ENCODE results near the gene RNF225.

The RNF225 gene

GRCh38 chr19:58355215-58355796, 40.1 kb upstream of the RNF225 start:
- no peaks in the 10 kb centered on the region for H3K36me3 ChIP-seq (ENCODE audit: insufficient read depth, low read length)
- no peaks in the 10 kb centered on the region for H3K9me3 ChIP-seq (ENCODE audit: control insufficient read depth, insufficient read depth, low read length)
- no peak overlapping the region for H3K9ac ChIP-seq (ENCODE audit: low read depth, low read length)
- no peaks in the 10 kb centered on the region; the same call in 1 of the 2 replicates for H3K4me1 ChIP-seq (ENCODE audit: insufficient read depth, low read length)

GRCh38 chr19:58355908-58356765, 39.3 kb upstream of the RNF225 start:
- H3K9ac ChIP-seq (ENCODE audit: low read depth, low read length): no peak overlapping the region
- H3K4me1 ChIP-seq (ENCODE audit: insufficient read depth, low read length): no peaks in the 10 kb centered on the region; the same call in 1 of the 2 replicates
- no peaks in the 10 kb centered on the region for H3K36me3 ChIP-seq (ENCODE audit: insufficient read depth, low read length)

GRCh38 chr19:58356766-58357480, 38.5 kb upstream of the RNF225 start:
- Histone ChIP-seq H3K9me3 (ENCODE audit: control insufficient read depth, insufficient read depth, low read length) (no peaks in the 10 kb centered on the region), H3K9ac (ENCODE audit: low read depth, low read length) (no peak overlapping the region), H3K4me1 (ENCODE audit: insufficient read depth, low read length) (no peaks in the 10 kb centered on the region; the same call in 1 of the 2 replicates), H3K36me3 (ENCODE audit: insufficient read depth, low read length) (no peaks in the 10 kb centered on the region)

More at GRCh38 chr19:58355908-58356765, 39.3 kb upstream of the RNF225 start:
- H3K9me3 ChIP-seq (ENCODE audit: control insufficient read depth, insufficient read depth, low read length): no peaks in the 10 kb centered on the region

DNA sequence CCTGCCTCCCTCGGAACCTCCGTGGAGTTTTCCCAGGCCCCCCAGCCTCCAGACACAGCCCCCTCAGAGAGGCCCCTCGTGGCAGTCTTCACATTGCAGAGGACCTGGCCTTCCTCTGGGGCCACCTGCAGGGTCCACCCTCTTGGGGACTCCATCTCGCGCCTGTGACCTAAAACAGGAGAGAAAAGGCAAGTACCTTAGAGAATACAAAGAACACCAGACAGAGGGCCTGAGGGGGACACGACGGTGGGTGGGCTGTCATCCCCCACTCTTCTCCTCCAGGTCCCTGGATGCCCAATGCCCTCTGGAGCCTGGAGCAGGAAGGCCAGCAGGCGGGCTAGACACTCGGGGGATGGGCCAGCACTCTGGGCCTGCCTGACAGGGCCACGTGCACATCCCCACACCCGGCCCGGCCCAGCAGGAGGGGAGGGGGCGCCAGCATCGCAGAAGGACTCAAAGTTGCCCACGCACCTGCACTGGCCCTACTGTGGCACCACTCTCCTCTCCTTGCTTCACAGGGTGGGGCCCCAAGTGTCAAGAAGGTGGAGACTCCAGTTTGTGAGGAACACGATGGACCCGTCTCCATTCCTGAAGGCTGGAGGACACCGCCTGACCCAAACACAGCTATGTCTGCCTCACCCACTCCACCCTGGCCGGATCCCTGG, 37.8 kb upstream of the RNF225 start:
- H3K4me1 ChIP-seq (ENCODE audit: insufficient read depth, low read length): no peaks in the 10 kb centered on the region; the same call in 1 of the 2 replicates
- no peaks in the 10 kb centered on the region for H3K9me3 ChIP-seq (ENCODE audit: control insufficient read depth, insufficient read depth, low read length)
- no peaks in the 10 kb centered on the region for H3K36me3 ChIP-seq (ENCODE audit: insufficient read depth, low read length)
- H3K9ac ChIP-seq (ENCODE audit: low read depth, low read length): no peak overlapping the region

DNA sequence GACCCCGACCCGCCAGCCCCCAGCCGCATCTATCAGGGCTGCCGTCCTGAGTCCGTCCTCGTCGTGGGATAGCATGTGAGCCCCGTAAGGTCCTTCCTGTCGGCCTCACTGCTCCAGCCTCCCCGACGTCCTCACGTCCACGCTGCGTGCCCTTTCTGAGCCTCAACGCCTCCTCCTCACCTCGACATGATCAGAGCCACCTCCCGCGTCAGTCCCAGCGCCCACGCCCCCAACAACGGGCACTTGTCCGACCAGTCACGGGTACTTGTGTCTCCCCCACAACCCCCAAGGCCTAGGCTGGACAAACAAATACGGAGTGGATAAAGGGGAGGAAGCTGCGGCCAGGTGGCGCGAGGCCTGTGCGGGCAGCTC, 33.6 kb upstream of the RNF225 start:
- H3K9me3 ChIP-seq (ENCODE audit: control insufficient read depth, insufficient read depth, low read length): no peaks in the 10 kb centered on the region

GRCh38 chr19:58362272-58362994, 33.0 kb upstream of the RNF225 start, which contains the start of gene ZNF497:
ZNF497 (minus strand) TSS chr19:58362751; CDS start chr19:58357635, 5,116 bp downstream.
- H3K9me3 ChIP-seq (ENCODE audit: control insufficient read depth, insufficient read depth, low read length): no peaks in the 10 kb centered on the region
- no peaks in the 10 kb centered on the region for H3K36me3 ChIP-seq (ENCODE audit: insufficient read depth, low read length)
- H3K4me1 ChIP-seq (ENCODE audit: insufficient read depth, low read length): no peaks in the 10 kb centered on the region; the same call in 1 of the 2 replicates
- peak within 1 kb of the TSS; percentile 82 for H3K9ac ChIP-seq (ENCODE audit: low read depth, low read length)

More for the DNA sequence above, 33.6 kb upstream of the RNF225 start:
- Histone ChIP-seq H3K4me1 (ENCODE audit: insufficient read depth, low read length) (no peaks in the 10 kb centered on the region; the same call in 1 of the 2 replicates), H3K36me3 (ENCODE audit: insufficient read depth, low read length) (no peaks in the 10 kb centered on the region), H3K9ac (ENCODE audit: low read depth, low read length) (peak overlapping the region; percentile 82)

DNA sequence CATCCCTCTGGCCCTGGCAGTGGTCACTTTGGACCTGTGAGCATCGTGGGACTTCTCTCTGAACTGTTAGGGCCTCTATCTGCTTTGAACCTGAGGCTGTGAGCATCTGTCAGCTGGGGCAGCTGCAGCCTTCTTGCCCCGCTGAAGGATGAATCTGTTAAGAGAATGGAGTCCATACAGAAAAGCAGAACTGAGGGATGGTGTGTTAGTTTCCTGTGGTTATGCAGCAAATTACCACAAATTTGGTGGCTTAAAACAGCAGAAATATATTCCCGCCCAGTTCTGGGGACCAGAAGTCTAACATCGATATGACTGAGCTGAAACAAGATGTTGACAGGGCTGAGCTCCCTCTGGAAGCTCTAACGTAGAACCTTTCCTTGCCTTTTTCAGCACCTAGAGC, 31.3 kb upstream of the RNF225 start:
- no peak overlapping the region for H3K9ac ChIP-seq (ENCODE audit: low read depth, low read length)
- H3K36me3 ChIP-seq (ENCODE audit: insufficient read depth, low read length): no peaks in the 10 kb centered on the region
- no peaks in the 10 kb centered on the region for H3K4me1 ChIP-seq (ENCODE audit: insufficient read depth, low read length)
- H3K9me3 ChIP-seq (ENCODE audit: control insufficient read depth, insufficient read depth, low read length): no peaks in the 10 kb centered on the region

GRCh38 chr19:58366585-58367430, 28.6 kb upstream of the RNF225 start:
- no peaks in the 10 kb centered on the region for H3K4me1 ChIP-seq (ENCODE audit: insufficient read depth, low read length)
- no peaks in the 10 kb centered on the region for H3K36me3 ChIP-seq (ENCODE audit: insufficient read depth, low read length)
- no peaks in the 10 kb centered on the region for H3K9me3 ChIP-seq (ENCODE audit: control insufficient read depth, insufficient read depth, low read length)
- no peak overlapping the region for H3K9ac ChIP-seq (ENCODE audit: low read depth, low read length)

- Histone ChIP-seq H3K9me3 (ENCODE audit: control insufficient read depth, insufficient read depth, low read length) (no peaks in the 10 kb centered on the region), H3K36me3 (ENCODE audit: insufficient read depth, low read length) (no peaks in the 10 kb centered on the region), H3K4me1 (ENCODE audit: insufficient read depth, low read length) (no peaks in the 10 kb centered on the region), H3K9ac (ENCODE audit: low read depth, low read length) (no peak overlapping the region)
These were observed 27.6 kb upstream of the RNF225 start for GRCh38 chr19:58367698-58368454.

GRCh38 chr19:58368561-58369360, 26.7 kb upstream of the RNF225 start:
- H3K36me3 ChIP-seq (ENCODE audit: insufficient read depth, low read length): no peaks in the 10 kb centered on the region
- no peaks in the 10 kb centered on the region for H3K9me3 ChIP-seq (ENCODE audit: control insufficient read depth, insufficient read depth, low read length)
- no peaks in the 10 kb centered on the region for H3K4me1 ChIP-seq (ENCODE audit: insufficient read depth, low read length)
- H3K9ac ChIP-seq (ENCODE audit: low read depth, low read length): no peak overlapping the region

DNA sequence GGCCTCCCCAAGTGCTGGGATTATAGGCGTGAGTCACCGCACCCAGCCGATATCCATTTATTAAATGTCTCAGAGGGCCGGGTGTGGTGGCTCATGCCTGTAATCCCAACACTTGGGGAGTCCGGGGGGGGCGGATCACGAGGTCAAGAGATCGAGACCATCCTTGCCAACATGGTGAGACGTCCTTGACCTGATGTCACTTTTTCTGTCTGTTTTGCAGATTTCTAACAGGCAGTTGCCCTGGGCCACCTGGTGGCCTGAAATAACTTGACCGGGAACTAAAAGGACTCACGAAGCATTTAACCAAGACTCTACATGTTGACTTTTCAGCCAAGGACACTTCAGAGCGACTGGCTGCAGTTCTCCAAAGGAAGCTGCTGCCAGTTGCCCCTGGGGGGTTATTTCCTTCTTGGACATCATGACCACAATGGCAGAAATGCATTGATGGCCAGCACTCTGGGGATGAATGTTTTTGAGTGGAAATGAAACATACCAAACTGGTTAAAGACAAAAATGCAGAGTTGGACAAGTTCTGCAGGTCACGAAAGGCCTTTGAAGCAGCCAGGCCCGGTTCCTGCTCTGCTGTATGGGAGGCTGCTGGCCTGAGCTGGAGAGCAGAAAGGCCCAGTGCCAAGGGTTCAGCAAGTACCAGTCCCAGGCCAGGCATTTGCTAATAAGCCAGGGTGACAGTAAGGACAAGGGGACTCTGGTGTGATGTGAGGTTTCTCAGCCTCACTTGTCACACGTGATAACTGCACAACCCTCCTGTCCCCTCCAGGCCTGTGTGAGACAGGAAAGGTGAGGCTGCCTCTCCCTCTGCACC, 22.9 kb upstream of the RNF225 start:
- no peaks in the 10 kb centered on the region for H3K36me3 ChIP-seq (ENCODE audit: insufficient read depth, low read length)
- H3K9ac ChIP-seq (ENCODE audit: low read depth, low read length): no peak overlapping the region
- no peaks in the 10 kb centered on the region for H3K4me1 ChIP-seq (ENCODE audit: insufficient read depth, low read length)
- no peaks in the 10 kb centered on the region for H3K9me3 ChIP-seq (ENCODE audit: control insufficient read depth, insufficient read depth, low read length)
